HEK293T (cell line): Measurements from ENCODE around the gene DGKH.

Experiments used
- NFRKB ChIP-seq: fragments of 450-650 bp; IDR thresholded peaks from 2 replicates; pipeline ENCODE4 v1.6.1; 2016; ENCODE audit warnings: mild to moderate bottlenecking, moderate library complexity
- SUZ12 ChIP-seq: fragments of 450-650 bp; IDR thresholded peaks from 2 replicates; pipeline ENCODE4 v1.6.1; 2016; ENCODE audit warnings: mild to moderate bottlenecking

GRCh38 chr13:42099962-42100675, 51.7 kb downstream of the DGKH start:
- TF ChIP-seq NFRKB: no peak
- no peak for TF ChIP-seq SUZ12
